Type B pancreatic cell (in vitro differentiated cells): ENCODE results near the gene PGBD1. TPM values are rescaled to one million over a fixed set of nuclear protein-coding genes. Genes with fewer than 3 reads are reported as not detected.

Source experiments
- DNase-seq: peaks from one replicate; pipeline ENCODE4 v3.0.0; 2021; ENCODE audit warnings: mixed read lengths; ENCODE audit not compliant: unreplicated experiment; ENCODE audit errors: extremely low spot score
- H3K27ac Mint-ChIP-seq: 2 replicates; pipeline ENCODE4 v1.8.0; 2021; ENCODE audit warnings: mild to moderate bottlenecking, mixed read lengths
- H3K27me3 Mint-ChIP-seq: 2 replicates; pipeline ENCODE4 v1.8.0; 2021; ENCODE audit warnings: mixed read lengths
- H3K36me3 Mint-ChIP-seq: 2 replicates; pipeline ENCODE4 v1.8.0; 2021; ENCODE audit warnings: mixed read lengths
- H3K4me1 Mint-ChIP-seq: one replicate; pipeline ENCODE4 v1.8.0; 2021; ENCODE audit warnings: mixed read lengths; ENCODE audit not compliant: unreplicated experiment
- H3K4me3 Mint-ChIP-seq: 2 replicates; pipeline ENCODE4 v1.8.0; 2021; ENCODE audit warnings: mild to moderate bottlenecking, mixed read lengths
- H3K9me3 Mint-ChIP-seq: 2 replicates; pipeline ENCODE4 v1.8.0; 2021; ENCODE audit warnings: mixed read lengths
- CTCF ChIP-seq: fragments of 200-600 bp; sonication (generic); conservative IDR thresholded peaks from 2 replicates; pipeline ENCODE4 v1.5.0; 2021; ENCODE audit warnings: antibody characterized with exemption, mild to moderate bottlenecking
- total RNA-seq: library from RNA; stranded (reverse); gene quantifications from 2 replicates; pipeline ENCODE4 v1.2.1, GENCODE V29; 2021; ENCODE audit warnings: low replicate concordance

The PGBD1 gene
- total RNA-seq, 1 donor from 2014 or later = 7.9 TPM

- Mint-ChIP-seq H3K27ac (no peak overlapping the region), H3K9me3 (peaks cover 25% of the 10 kb centered on the region), H3K36me3 (peaks cover 35% of the 10 kb centered on the region), H3K4me3 (no peak overlapping the region), H3K27me3 (no peaks in the 10 kb centered on the region), H3K4me1 (no peaks in the 10 kb centered on the region)
- TF ChIP-seq CTCF = no peak
- DNase-seq = no peak
Measured at GRCh38 chr6:28322661-28323060, 41.3 kb downstream of the PGBD1 start.

DNA sequence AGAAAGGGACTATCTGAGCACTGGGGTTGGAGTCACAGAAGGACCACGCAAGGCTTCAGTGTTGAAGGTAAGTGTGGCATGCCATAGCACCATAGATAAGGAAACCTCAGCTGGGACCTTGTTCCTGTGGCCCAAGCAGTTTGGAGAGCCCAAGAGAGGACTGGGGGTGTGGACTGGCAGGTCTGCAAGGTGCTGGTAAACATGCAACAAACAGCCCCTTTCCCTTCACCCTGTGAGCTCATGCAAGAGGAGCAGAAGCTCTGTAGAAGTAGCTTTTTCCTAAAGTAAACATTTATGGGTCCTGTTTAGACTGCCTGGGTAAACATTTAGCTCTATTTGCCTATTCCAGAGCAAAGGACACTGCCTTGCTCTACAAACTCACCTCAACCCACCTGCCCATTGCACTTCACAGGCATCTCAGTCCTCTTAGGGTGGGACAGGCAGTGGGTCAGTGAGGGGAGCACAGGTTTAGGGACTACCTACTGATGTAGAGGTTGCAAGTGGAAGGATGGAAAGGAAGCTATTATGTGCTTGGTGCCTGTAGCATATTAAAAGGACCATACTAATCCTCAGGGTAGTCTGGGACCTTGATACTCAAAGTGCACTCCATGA, 42.5 kb downstream of the PGBD1 start:
- peaks cover 39% of the 10 kb centered on the region for H3K36me3 Mint-ChIP-seq
- H3K9me3 Mint-ChIP-seq = peaks cover 27% of the 10 kb centered on the region
- H3K4me1 Mint-ChIP-seq = no peaks in the 10 kb centered on the region
- DNase-seq = no peak
- no peak overlapping the region for H3K4me3 Mint-ChIP-seq
- no peaks in the 10 kb centered on the region for H3K27me3 Mint-ChIP-seq
- no peak overlapping the region for H3K27ac Mint-ChIP-seq
- no peak for TF ChIP-seq CTCF

DNA sequence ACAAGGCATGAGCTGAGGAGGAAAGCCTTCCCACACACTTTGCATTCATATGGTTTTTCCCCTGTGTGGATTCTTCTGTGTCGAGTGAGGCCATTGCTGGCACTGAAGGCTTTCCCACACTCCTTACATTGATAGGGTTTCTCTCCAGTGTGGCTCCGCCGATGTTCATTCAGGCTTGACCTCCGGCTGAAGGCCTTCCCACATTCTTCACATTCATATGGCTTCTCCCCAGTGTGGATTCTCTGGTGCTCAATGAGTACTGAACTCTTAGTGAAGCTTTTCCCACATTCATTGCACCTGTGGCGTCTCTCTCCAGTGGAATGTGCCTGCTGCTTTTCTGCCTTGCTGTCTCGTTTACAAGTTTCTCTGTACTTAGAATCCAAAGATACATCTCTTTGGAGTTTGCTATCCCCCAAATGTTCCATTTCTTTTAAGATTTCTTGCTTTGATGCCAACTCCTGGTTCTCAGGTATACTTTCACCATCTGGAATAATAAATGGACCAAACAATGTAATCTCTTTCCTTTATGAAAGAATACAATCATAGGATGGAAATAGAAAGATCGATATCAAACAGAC, 45.1 kb downstream of the PGBD1 start:
- Mint-ChIP-seq H3K27ac (no peak overlapping the region), H3K36me3 (peaks cover 46% of the 10 kb centered on the region), H3K4me1 (no peaks in the 10 kb centered on the region), H3K27me3 (no peaks in the 10 kb centered on the region), H3K4me3 (no peak overlapping the region), H3K9me3 (peaks cover 22% of the 10 kb centered on the region)
- DNase-seq = no peak
- no peak for TF ChIP-seq CTCF

DNA sequence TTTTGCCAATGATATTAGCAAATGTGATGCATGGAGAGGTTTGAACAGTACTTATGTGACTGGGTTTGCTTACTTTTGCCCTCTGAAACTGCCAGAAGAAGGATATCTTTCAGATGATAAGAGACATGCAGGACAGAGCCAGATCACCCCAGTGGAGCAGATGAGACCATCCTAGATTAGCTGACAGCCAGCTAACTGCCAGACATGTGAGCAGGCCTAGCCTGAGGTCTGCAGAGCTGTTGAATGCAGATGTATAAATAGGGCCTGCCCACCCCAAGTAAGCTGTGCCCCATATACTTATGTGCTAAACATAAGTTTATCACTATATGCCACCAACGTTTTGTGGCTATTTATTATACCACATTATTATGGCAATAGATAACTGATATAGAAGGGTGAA, 48.7 kb downstream of the PGBD1 start:
- Mint-ChIP-seq H3K36me3 (peaks cover 36% of the 10 kb centered on the region), H3K27me3 (no peaks in the 10 kb centered on the region), H3K4me1 (peaks cover 5% of the 10 kb centered on the region), H3K4me3 (no peak overlapping the region), H3K9me3 (peaks cover 18% of the 10 kb centered on the region), H3K27ac (no peak overlapping the region)
- no peak for DNase-seq
- no peak for TF ChIP-seq CTCF

- Mint-ChIP-seq H3K27ac (peak overlapping the region; percentile 16), H3K4me3 (no peak overlapping the region), H3K27me3 (no peaks in the 10 kb centered on the region), H3K4me1 (peaks cover 5% of the 10 kb centered on the region), H3K36me3 (peaks cover 14% of the 10 kb centered on the region), H3K9me3 (no peaks in the 10 kb centered on the region)
- DNase-seq = no peak
- TF ChIP-seq CTCF = no peak
Measured at GRCh38 chr6:28333047-28333446, 51.7 kb downstream of the PGBD1 start.
